SK-N-SH treated with all-trans-retinoic acid at 6 μM for 48 hours (cell line): ENCODE data around the gene TYROBP.

Experiments
- CREB5 ChIP-seq: fragments of 250-450 bp; sonication (Bioruptor Pico); IDR thresholded peaks from 2 replicates; pipeline ENCODE4 v1.5.1; 2020; ENCODE audit warnings: low read depth, mild to moderate bottlenecking, moderate library complexity
- ZNF70 ChIP-seq: fragments of 450-650 bp; formaldehyde crosslinking; IDR thresholded peaks from 2 replicates; pipeline ENCODE4 v1.5.0; 2020; ENCODE audit warnings: mild to moderate bottlenecking, moderate library complexity
- TF ChIP-seq, protein P1 (sequence below): fragments of 250-450 bp; sonication (Bioruptor Pico); IDR thresholded peaks from 2 replicates; pipeline ENCODE4 v1.5.1; 2021; ENCODE audit warnings: mild to moderate bottlenecking, moderate library complexity

DNA sequence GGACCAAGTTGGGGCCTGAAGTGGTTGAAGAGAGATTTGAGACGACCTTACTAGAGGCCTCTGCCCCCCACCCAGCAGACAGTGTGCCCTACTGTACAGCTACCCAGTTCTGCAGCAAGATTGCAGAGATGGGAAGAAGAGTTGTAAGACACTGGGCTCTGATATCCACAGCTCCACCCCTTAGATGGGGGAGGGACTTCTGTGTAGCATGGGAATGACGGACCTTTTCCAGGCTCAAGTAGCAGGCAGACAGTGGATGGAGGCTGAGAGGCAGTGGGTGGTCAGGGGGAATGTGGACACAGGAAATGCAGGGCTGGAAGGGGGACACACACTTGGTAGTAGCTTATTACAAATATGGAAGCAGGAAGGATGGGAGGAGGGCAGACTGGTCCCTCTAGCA, 41.0 kb upstream of the TYROBP start:
- TF ChIP-seq ZNF70 (CRISPR knock-in tag): no peak
- TF ChIP-seq CREB5 (CRISPR knock-in tag): no peak
- TF ChIP-seq, protein P1, sequence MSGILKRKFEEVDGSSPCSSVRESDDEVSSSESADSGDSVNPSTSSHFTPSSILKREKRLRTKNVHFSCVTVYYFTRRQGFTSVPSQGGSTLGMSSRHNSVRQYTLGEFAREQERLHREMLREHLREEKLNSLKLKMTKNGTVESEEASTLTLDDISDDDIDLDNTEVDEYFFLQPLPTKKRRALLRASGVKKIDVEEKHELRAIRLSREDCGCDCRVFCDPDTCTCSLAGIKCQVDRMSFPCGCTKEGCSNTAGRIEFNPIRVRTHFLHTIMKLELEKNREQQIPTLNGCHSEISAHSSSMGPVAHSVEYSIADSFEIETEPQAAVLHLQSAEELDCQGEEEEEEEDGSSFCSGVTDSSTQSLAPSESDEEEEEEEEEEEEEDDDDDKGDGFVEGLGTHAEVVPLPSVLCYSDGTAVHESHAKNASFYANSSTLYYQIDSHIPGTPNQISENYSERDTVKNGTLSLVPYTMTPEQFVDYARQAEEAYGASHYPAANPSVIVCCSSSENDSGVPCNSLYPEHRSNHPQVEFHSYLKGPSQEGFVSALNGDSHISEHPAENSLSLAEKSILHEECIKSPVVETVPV (CRISPR knock-in tag): no peak
